IPS DF 19.7 (cell line): Measurements from ENCODE around the gene WBP2NL.

Experiments
- DNase-seq: peaks from one replicate; pipeline ENCODE4 v3.0.0-alpha.2; 2013; ENCODE audit warnings: low read depth, low spot score

Gene WBP2NL

DNA sequence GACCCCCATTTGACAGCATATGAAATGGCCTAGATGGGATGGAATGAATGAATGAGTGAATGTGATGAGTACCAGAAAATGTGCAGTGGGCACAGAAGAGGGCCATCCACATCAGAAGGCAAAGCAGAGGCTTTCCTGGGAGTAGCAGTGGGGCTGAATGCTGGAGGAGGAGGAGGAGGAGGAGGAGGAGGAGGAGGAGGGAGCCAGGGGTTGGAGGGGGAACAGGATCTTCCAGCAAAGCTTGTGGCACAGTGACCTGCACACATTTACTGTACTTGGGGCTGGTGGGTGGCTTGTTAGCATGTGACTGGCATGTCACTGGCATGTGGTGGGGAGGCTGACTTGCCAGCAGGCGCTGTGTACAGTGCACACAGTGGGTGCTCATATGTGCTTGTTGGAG, 19.9 kb upstream of the WBP2NL start:
- no peak for DNase-seq

DNA sequence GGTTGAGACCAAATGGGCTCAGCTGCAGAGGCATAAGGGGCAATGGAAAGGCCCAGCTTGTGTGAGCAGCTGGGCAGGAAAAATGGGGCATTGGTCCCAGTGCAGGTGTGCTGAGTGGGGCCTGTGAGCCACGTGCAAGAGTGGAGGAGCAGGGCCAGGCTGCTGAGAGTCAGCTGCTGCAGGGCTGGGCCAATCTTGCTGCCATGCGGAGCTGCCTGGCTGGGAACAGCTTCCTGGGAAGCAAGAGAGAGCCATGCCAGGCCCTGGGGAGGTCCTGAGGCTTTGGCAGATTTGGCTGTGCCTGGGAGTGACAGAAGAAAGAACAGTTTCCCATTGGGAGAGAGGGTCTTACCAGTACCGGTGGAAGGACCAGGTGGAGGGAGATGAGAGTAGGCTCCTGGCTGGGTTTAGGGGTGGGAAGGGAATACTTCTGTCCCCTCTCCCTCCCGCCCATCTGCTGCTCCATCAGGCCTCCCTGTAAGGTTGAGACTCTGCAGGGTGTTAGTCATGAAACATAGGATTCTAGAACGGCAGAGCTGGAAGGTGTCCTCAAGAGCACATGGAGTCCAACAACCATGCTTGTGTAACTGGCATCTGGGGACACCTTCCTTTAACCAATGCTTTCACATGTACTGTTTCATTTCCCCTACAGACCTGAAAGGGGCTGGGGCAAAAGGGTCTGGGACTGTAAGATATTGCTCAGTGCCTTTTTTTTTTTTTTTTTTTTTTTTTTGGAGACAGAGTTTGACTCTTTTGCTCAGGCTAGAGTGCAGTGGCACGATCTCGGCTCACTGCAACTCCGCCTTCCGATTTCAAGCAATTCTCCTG, 19.0 kb upstream of the WBP2NL start:
- no peak for DNase-seq

DNA sequence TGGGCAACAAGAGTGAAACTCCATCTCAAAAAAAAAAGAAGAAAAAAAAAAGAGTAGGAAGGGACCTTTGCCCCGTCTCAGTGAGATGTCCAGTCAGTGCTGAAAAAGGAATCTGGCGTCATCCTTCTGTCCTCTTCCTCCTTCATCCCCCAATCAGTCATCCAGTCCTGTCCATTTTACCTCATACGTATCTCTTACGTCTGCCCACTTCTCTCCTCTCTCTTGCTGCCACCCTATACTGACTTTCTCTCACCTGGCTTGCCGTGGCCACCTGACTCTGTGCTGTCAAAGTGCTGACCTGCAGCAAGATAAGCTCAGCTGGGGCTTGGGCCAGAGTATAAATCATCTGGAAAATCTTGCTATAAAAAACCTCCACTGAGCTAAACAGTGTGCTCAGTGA, 15.7 kb upstream of the WBP2NL start:
- DNase-seq = no peak

DNA sequence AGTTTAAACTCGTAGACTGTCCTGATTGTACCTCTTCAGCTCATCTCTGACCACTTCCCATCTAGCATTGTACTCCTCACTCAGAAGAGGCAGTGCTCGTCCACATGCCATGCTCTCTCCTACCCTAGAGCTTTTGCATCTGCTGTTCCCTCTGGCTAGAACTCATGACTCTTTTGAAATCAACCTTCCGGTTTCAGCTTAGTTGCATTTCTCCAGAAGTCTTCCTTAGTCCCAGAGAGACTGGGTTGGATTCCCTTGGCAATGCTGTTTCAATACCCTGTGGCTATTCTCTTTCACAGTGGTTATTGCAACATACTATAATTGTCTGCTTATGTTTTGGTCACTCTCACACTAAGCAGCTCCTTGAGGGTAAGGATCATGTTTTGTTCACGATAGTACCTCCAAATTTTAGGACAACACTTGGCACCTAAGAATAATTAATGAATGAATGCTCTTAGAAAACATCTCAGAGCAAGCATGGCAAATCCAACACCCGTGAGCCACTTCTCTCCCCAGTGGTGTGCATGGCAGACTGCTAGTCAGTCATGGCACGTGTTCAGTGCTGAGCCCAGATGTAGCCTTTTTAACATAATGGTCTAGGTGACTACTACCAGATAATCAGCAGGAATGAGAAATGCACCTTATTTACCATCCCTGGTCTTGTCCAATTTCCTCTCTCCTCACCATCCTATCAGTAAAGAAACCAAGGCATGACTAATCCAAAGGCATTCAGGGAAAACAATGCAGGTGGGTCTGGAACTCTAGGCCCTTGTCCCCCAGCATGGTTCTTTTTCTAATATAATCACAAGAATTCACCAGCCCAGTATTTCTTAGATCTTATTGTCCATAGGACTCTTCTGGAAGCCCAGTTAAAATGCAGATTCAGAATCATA, 14.8 kb upstream of the WBP2NL start:
- no peak for DNase-seq

DNA sequence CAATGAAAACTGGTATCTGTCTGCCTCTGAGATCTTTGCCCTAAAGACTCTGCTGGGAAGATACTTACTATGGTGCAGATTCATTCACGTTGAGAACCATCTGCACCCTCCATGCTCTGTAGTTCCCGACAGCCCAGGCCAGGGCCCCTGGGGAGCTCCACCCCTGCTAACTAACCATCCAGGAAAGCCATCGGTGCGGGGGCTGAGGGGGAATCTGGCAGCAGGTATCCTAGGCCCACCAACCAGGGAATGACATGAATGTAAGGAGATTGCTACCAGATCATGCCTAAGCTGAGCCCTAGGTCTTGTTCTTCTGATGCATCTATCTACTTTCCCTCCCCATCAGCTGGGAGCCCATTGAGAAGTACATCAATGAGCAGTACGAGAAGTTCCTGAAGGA, 11.3 kb upstream of the WBP2NL start:
- DNase-seq = no peak

DNA sequence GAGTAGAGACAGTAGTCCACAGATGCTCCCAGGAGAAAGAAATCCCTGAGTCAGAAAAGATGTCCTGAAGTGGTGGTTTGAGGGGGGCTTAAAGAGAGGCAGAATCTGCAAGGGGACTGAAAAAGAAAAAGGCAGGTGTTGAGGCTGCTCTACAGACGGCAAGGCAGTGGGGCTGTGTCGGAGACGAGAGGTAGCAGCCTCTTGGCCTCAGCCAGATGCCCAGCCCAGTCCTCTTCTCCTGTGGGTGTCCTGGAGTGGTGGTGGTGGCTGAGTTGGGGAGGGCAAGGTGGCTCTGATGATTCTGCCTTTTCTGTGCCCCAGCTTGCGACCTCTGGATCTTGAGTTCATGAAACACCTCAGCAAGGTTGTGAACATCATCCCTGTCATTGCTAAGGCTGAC, 9.3 kb upstream of the WBP2NL start:
- DNase-seq = no peak

DNA sequence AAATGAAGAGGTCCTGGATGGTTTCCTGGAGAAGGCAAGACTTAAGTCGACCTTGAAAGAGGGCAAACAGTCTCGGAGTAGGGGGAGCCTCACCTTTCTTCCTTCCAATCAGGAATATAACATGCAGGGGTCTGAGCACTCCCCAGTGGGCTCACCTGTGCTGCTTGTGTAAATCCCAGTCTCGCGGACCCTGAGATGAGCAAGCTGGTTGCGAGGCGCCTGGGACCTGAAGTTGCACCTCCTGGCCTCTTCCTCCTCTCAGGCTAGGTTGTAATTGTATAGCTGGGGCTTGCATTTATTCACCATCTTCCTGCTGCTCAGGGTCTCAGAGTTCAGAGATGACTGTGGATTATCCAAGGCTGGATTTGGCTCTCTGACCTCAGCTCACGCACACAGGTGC, 7.5 kb upstream of the WBP2NL start:
- no peak for DNase-seq

DNA sequence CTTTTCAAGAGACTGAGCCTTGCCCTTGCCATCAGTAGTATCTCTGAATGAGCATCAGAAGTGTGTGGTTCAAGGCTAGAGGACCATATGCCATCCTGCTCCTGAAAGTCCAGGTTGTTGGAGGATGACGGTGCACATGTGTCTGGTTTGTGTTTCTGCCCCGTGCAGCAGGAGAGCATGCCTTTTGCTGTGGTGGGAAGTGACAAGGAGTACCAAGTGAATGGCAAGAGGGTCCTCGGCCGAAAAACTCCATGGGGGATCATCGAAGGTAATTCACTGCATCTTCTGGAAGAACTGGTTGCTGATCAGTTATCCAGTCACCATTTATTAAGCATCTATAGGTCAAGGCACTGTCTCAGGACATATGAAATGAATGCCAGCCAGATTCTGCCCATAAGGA, 6.1 kb upstream of the WBP2NL start:
- DNase-seq = no peak

DNA sequence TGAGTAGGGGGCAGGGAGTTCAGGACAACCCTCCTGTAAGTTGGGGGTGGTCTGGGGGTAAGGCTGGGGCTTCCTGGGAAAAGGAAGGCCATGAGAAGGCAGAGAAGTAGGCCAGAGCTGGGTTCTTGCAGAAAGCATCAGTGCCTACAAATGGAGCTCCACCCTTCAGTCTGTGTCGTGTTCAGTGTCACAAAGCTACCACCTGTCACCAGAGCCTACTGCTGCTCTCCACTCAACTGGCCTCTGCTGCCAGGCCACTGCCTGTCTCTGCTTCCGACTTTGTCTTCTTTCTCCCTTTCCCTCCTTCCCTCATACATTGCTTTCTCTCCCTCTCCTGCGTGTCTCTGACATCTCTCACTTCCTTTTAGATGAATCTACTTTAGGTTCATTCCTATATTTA, 3.4 kb upstream of the WBP2NL start:
- no peak for DNase-seq

DNA sequence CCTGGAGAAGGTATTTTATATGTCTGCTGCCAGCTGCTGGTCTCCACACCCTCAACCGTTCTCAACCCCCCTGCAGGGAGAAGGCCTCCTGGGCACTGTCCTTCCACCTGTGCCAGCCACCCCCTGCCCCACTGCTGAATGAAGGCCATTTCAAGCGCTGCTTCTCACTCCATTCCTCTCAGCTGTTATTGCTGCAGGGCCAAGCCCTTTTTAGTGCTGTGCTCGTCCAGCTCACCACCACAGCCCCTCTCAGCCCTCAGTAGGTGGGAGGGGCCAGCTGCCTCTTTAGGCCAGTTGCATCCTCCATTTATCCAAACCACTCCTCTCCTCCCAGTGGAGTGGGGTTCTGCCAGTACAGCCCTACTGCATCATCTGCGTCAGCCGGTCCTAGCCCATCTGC, 1.8 kb upstream of the WBP2NL start:
- DNase-seq = no peak

DNA sequence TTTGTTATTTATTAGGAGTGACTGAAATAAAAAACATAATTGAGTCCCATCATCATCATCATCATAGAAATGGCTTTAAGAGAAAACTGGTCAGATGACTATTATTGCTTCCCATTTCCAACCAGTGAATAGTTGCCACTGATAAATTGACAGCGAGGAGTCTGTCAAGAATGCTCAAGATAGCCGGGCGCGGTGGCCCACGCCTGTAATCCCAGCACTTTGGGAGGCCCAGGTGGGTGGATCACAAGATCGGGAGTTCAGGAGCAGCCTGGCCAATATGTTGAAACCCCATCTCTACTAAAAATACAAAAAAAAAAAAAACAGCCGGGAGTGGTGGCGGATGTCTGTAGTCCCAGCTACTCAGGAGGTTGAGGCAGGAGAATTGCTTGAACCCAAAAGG, 1.9 kb downstream of the WBP2NL start:
- no peak for DNase-seq

DNA sequence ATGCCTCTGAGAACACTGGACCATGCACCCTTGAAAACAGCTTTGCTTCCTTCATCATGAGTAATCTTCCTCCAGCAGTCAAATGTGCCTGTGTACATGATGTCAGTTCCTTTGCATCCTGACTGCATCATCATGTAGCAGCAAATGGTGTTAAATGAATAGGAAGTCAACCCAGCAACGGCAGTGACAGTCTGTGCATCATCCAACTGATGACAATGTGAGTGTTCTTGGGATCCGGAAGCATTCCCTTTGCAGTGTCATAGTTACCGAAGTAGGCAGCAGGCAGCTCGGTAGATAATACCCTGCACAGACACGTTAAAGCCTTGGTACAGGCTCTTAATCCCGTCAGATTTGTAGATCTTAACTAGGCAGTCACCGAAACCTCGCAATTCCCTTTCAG, 2.5 kb downstream of the WBP2NL start:
- no peak for DNase-seq

DNA sequence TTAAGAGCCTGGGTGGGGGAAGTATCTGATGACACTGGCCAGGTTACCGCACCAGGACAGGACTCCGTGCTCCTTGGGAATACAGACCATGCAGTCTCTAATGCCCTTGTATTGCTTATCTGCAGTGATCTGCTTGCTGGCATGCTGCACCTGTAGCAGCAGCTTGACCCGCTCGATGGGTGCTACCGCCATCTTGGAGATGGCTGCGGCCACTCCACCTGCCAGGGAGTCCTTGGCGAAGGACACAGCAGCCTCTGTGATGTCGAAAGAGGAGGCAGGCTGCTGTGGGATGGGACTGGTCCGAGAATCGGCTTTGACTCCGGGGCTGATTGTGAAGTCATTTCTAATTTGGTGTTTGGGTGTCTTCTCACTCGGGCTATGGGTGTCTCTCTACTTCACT, 3.1 kb downstream of the WBP2NL start:
- DNase-seq = no peak

DNA sequence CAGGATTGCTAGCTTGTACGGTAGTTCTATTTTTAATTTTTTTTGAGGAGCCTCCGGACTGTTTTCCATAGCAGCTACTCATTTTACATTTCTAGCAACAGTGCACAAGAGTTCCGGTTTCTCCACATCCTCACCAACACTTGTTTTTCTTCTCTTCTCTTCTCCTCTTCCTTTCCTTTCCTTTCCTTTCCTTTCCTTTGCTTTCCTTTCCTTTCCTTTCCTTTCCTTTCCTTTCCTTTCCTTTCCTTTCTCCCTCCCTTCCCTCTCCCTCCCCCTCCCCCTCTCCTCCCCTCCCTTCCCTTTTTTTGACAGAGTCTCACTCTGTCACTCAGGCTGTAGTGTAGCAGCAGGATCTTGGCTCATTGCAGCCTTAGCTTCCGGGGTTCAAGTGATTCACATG, 9.3 kb downstream of the WBP2NL start:
- no peak for DNase-seq

DNA sequence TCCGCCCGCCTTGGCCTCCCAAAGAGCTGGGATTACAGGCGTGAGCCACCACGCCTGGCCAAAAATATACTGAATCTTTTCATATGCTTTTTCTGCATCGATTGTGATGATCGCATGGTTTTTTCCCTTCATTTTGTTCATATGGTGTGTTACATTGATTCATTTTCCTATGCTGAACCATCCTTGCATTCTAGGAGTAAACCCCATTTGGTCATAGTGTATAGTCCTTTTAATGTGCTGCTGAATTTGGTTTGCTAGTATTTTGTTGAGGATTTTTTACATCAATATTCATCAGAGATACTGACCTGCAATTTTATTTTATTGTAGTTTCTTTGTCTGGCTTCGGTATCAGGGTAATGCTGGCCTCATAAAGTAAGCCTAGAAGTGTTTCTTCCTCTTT, 12.2 kb downstream of the WBP2NL start:
- no peak for DNase-seq

DNA sequence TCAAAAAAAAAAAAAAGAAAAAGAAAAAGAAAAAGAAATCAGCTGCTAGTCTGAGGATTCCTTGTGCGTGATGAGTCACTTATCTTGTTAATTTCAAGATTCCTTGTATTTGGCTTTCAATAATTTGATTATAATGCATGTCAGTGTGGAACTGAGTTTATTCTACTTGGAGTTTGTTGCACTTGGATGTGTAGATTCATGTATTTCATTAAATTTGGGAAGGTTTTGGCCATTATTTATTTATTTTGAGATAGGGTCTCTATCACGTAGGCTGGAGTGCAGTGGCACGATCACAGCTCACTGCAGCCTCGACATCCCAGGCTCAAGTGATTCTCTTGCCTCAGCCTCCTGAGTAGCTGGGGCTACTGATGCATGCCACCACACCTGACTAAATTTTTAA, 14.8 kb downstream of the WBP2NL start:
- no peak for DNase-seq

DNA sequence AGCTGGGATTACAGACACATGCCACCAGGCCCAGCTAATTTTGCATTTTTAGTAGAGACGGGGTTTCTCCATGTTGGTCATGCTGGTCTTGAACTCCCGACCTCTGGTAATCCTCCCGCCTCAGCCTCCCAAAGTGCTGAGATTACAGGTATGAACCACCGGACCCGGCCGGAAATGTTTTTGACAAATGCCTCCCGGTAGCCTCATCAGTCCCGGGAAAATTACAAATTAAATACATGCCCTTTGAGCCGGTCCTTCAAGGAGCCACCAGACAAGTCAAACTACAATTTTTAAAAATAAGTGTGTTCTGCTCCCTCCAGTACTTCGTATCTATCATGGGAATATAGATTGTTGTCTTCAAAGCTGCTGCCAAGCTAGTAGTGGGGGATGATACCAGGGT, 17.5 kb downstream of the WBP2NL start:
- DNase-seq = no peak

DNA sequence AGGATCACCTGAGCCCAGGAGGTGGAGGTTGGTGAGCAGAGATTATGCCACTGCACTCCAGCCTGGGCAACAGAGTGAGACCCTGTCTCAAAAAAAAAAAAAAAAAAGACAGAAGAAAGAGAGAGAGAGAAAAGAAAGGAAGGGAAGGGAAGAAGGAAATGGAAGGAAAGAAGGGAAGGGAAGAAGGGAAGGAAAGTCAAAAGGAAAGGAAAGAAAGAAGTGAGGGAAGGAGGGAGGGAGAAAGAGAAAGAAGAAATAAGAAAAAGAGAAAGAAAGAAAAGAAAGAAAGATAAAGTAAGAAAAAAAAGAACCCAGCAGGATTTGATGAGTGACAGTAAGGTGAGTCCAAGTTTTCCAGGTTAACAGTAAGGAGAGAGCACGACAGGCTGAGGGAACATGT, 19.6 kb downstream of the WBP2NL start:
- no peak for DNase-seq

DNA sequence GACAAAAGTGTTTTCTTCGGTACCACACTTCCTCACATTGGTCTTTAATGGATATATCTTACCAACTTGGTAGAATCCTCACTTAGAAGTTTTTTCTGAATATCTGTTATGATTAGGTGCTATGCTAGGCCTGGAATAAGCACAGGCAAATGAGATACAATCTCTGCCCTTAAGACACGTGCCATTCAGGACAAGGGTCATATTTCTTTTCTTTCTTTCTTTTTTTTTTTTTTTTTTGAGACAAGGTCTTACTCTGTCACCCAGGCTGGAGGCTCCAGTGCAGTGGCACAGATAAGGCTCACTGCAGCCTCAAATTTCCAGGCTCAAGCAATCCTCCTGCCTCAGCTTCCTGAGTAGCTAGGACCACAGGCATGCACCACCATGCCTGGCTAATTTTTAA, 23.0 kb downstream of the WBP2NL start:
- no peak for DNase-seq

DNA sequence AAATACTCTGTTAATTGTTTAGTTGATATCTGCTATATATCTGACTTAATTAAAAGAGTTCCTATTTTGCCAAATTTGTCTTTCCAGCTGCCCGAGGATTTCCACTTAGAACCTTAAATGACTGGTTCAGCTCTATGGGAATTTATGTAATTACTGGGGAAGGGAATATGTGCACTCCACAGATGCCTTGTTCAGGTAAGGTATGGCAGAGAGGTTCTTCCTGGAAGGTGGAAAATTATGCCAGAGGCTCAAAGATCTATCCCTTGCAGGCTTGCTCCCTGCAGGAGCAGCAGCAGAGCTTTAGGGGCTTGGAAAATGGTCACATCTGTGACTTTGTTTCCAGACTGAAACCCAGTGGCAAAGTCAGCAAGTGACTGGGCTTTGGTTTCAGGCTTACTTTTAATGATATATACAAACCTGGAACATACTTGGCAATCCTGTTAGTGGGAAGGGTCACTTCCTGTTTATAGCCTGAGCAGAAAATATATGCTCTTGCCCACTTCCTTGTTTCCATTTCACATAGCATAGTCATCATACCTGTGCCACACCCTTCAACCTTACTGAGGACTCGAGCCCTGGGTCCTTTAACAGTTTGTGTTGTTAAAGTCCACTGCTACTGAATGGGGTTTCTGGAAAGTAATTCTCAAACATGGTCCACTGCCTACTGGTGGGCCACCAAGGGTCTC, 23.7 kb downstream of the WBP2NL start:
- no peak for DNase-seq

DNA sequence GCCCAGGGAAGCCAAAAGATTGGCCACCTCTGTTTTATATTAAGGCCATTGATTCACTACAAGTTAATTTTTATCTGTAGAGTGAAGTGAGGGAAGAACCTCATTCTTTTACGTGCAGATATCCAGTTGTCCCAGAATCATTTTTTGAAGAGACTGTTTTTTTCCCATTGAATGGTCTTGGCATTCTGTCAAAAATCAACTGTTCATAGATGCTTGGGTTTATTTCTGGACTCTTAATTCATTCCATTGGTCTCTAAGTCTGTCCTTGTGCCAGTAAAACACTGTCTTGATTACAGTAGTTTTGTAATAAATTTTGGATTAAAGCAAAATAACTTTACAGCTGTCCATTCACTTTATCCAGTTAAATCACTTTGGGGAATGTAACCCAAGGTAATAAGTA, 26.8 kb downstream of the WBP2NL start:
- DNase-seq = no peak

DNA sequence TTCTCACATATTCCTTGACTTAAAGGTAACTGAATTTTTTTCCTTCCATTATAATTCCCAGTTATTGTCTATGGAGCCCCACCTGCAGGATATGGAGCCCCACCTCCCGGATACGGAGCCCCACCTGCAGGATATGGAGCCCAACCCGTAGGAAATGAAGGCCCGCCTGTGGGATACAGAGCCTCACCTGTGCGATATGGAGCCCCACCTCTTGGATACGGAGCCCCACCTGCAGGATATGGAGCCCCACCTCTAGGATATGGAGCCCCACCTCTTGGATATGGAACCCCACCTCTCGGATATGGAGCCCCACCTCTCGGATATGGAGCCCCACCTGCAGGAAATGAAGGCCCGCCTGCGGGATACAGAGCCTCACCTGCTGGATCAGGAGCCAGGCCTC, 28.1 kb downstream of the WBP2NL start:
- peak; percentile 2 for DNase-seq
